K562 (cell line): Measurements from ENCODE around the gene SRCIN1. TPM values are rescaled to one million over a fixed set of nuclear protein-coding genes. Genes with fewer than 3 reads are reported as not detected.

Experiments
- ATAC-seq: fragments of 200-7000 bp; cut with Tn5 transposase; 3 replicates; pipeline ENCODE4 v1.9.1; 2020; ENCODE audit warnings: moderate library complexity
- BruUV-seq: library from RNA; stranded (reverse); fragments of 400-500 nt; replicated peaks from 2 replicates; lab custom pipeline; 2021; lab: Mats Ljungman, UMichigan
- CTCF ChIA-PET: fragments of 300-600 bp; formaldehyde crosslinking; extraction: SDS; loops from one replicate; lab custom pipeline; 2021; ENCODE audit warnings: low intra/inter-chr PET ratio; lab: Yijun Ruan, JAX
- POLR2A ChIA-PET: fragments of 300-600, 350-650 bp; sonication (Branson Sonifier 250); formaldehyde crosslinking; extraction: SDS; loops from one replicate; lab custom pipeline; 2021; ENCODE audit warnings: antibody characterized with exemption, inconsistent platforms; lab: Yijun Ruan, JAX
- DNase-seq, 4 experiments: peaks; one replicate each; pipeline versions ENCODE4 v3.0.0 to v3.0.0-alpha.2; 2011 to 2018; ENCODE audit warnings: low spot score in 3 of 4, mixed read lengths in 3 of 4; ENCODE audit errors: extremely low read depth in 1 of 4
- FAIRE-seq: peaks from 2 replicates; lab custom pipeline; 2011; peaks lifted over from hg19 to GRCh38; lab: Jason Lieb, UNC
- H2AFZ ChIP-seq: 2 replicates; pipeline ENCODE4 v1.6.0; 2011; ENCODE audit warnings: low read depth, low read length, control low read depth, inconsistent platforms
- H3K27ac ChIP-seq: fragments of 200-600 bp; 3 replicates; pipeline ENCODE4 v1.8.0; 2011; ENCODE audit warnings: low read depth, mild to moderate bottlenecking, control low read depth, inconsistent platforms, low read length, moderate library complexity, mixed read lengths; ENCODE audit errors: extremely low read depth
- H3K27me3 ChIP-seq, 2 experiments: fragments of 300-600 bp in 1 of 2; 2 replicates in 1 of 2; 3 replicates in 1 of 2; pipeline versions ENCODE4 v1.6.0 to v1.8.0; 2011; ENCODE audit warnings: inconsistent platforms in 2 of 2, low read length in 2 of 2, mild to moderate bottlenecking in 1 of 2, mixed read lengths in 1 of 2, moderate library complexity in 1 of 2; ENCODE audit not compliant: control insufficient read depth in 2 of 2, insufficient read depth in 2 of 2
- H3K36me3 ChIP-seq: fragments of 300-600 bp; 3 replicates; pipeline ENCODE4 v1.8.0; 2011; ENCODE audit warnings: mild to moderate bottlenecking, low read length, inconsistent platforms; ENCODE audit not compliant: control insufficient read depth, insufficient read depth
- H3K4me1 ChIP-seq, 2 experiments: fragments of 200-600 bp in 1 of 2; replicated peaks in 1 of 2; 2 replicates in 1 of 2; 3 replicates in 1 of 2; pipeline versions ENCODE4 v1.5.1 to v1.8.0; 2011; ENCODE audit warnings: inconsistent platforms in 2 of 2, low read length in 2 of 2, mild to moderate bottlenecking in 1 of 2, mixed read lengths in 1 of 2, moderate library complexity in 1 of 2; ENCODE audit not compliant: control insufficient read depth in 2 of 2, insufficient read depth in 2 of 2
- H3K4me2 ChIP-seq: 2 replicates; pipeline ENCODE4 v1.6.1; 2011; ENCODE audit warnings: low read length, control low read depth, inconsistent platforms, mixed read lengths; ENCODE audit not compliant: insufficient read depth
- H3K4me3 ChIP-seq: fragments of 200-600 bp; sonication (generic), shearing (Covaris generic); 2 replicates; pipeline ENCODE4 v1.5.1; 2016; ENCODE audit warnings: control low read depth, inconsistent platforms
- H3K79me2 ChIP-seq: fragments of 200-600 bp; 3 replicates; pipeline ENCODE4 v1.8.0; 2011; ENCODE audit warnings: low read length, inconsistent platforms; ENCODE audit not compliant: control insufficient read depth, insufficient read depth
- H3K9ac ChIP-seq, 2 experiments: 2 replicates each; pipeline versions ENCODE4 v1.6.0 to v1.6.1; 2011; ENCODE audit warnings: low read depth in 2 of 2, low read length in 2 of 2, control low read depth in 1 of 2, inconsistent platforms in 1 of 2, mild to moderate bottlenecking in 1 of 2, mixed read lengths in 1 of 2; ENCODE audit not compliant: insufficient read depth in 1 of 2
- H3K9me1 ChIP-seq: one replicate; pipeline ENCODE4 v1.6.0; 2011; ENCODE audit warnings: inconsistent platforms, mild to moderate bottlenecking, low read length, moderate library complexity; ENCODE audit not compliant: control insufficient read depth, insufficient read depth
- H3K9me3 ChIP-seq: replicated peaks from 2 replicates; pipeline ENCODE4 v1.5.1; 2011; ENCODE audit warnings: low read depth, low read length, inconsistent platforms; ENCODE audit not compliant: control insufficient read depth, insufficient read depth
- H4K20me1 ChIP-seq: replicated peaks from 2 replicates; pipeline ENCODE4 v1.6.1; 2011; ENCODE audit warnings: low read length, inconsistent platforms, mixed read lengths; ENCODE audit not compliant: control insufficient read depth, insufficient read depth
- JUN ChIP-seq, 2 experiments: sonication (generic) in 1 of 2; formaldehyde crosslinking in 1 of 2; IDR thresholded peaks; 2 replicates each; pipeline versions ENCODE4 v1.6.1 to v1.8.0; 2012 to 2022; ENCODE audit warnings: borderline replicate concordance in 2 of 2, mild to moderate bottlenecking in 2 of 2, improper control_type of control experiment in 1 of 2, low read depth in 1 of 2, low read length in 1 of 2, missing genetic modification reagents in 1 of 2
- NRF1 ChIP-seq, 2 experiments: fragments of 450-650 bp; IDR thresholded peaks in 1 of 2; conservative IDR thresholded peaks in 1 of 2; 2 replicates each; pipeline ENCODE4 v1.6.1; 2014; ENCODE audit warnings: mild to moderate bottlenecking in 2 of 2
- SMARCC2 ChIP-seq: fragments of 450-650 bp; IDR thresholded peaks from 2 replicates; pipeline ENCODE4 v1.6.1; 2017; ENCODE audit warnings: antibody characterized with exemption, moderate library complexity, mild to moderate bottlenecking, low read depth
- SPI1 ChIP-seq: IDR thresholded peaks from 2 replicates; pipeline ENCODE4 v1.6.1; 2011; ENCODE audit warnings: low read depth, low read length, control low read depth, borderline replicate concordance
- U2AF2 ChIP-seq: fragments of 200-400 bp; formaldehyde crosslinking; optimal IDR thresholded peaks from 2 replicates; pipeline ENCODE3; 2017; ENCODE audit warnings: low read depth, mild to moderate bottlenecking, low read length
- ZFP91 ChIP-seq: sonication (generic); formaldehyde crosslinking; IDR thresholded peaks from 2 replicates; pipeline ENCODE4 v1.8.0; 2022; ENCODE audit warnings: mild to moderate bottlenecking, missing genetic modification reagents
- ZNF77 ChIP-seq: fragments of 250-450 bp; sonication (Bioruptor Pico); IDR thresholded peaks from 2 replicates; pipeline ENCODE4 v1.5.0; 2020
- WGBS: fragments of 100-300 bp; shearing (Covaris generic); methylation state at CpG from one replicate; pipeline ENCODE4 v1.1.6; 2016; ENCODE audit warnings: low coverage, mixed read lengths; ENCODE audit not compliant: insufficient coverage; ENCODE audit errors: missing lambda C conversion rate; 5-methylcytosine and 5-hydroxymethylcytosine counted together
- in situ Hi-C: fragments of 300-500 bp; cut with MboI; formaldehyde crosslinking; loops from 4 replicates; pipeline ENCODE4 v1.15.0; 2018; ENCODE audit warnings: inconsistent platforms, mixed read lengths
- intact Hi-C: fragments of 100-400 bp; cut with micrococcal nuclease; formaldehyde crosslinking; loops from 2 replicates; pipeline ENCODE4 v1.14.2; 2022
- polyA plus RNA-seq, 8 experiments: library from polyadenylated mRNA; depleted of rRNA in 4 of 8; stranded (reverse) in 5 of 8; unstranded in 3 of 8; fragments of >200 nt; fragmentation: Nextera tagmentation in 2 of 8; fragmentation: Illumina TruSeq in 1 of 8; extraction: Ambion mirVana in 2 of 8; extraction: Trizol in 1 of 8; gene quantifications; 2 replicates each; pipeline versions ENCODE4 v1.2.1 to v1.2.3, GENCODE V29; 2011 to 2014; ENCODE audit warnings: inconsistent platforms in 1 of 8, missing spikeins in 1 of 8
- total RNA-seq, 7 experiments: library from RNA; depleted of rRNA in 6 of 7; stranded (reverse); fragments of >200 nt in 6 of 7; fragmentation: Illumina TruSeq in 2 of 7; extraction: Trizol in 2 of 7; gene quantifications; 2 replicates each; pipeline versions ENCODE4 v1.2.1 to v1.2.3, GENCODE V29; 2011 to 2021; ENCODE audit warnings: low replicate concordance in 1 of 7

Gene SRCIN1
- total and polyA plus RNA-seq, 9 of the 15 experiments (the other 6 are each of a cell fraction or from before 2014, with no cell fraction given) = 0.09 to 0.33 (median 0.13) TPM; not detected in 6

- TF ChIP-seq ZFP91 (CRISPR knock-in tag) (no peak), SMARCC2 (no peak), JUN (IDR thresholded peaks at IDR 0.05; ENCODE audit: borderline replicate concordance, low read depth, low read length) (no peak), JUN (CRISPR knock-in tag; IDR thresholded peaks at IDR 0.05; ENCODE audit: borderline replicate concordance) (no peak), U2AF2 (no peak), NRF1 (conservative IDR thresholded peaks at IDR 0.05 in 1 of 2, IDR thresholded peaks at IDR 0.05 in 1 of 2) (no peak)
- TF ChIP-seq, all 486 proteins: peak for 0
Measured at GRCh38 chr17:38557396-38557795, 48.4 kb downstream of the SRCIN1 start (continued).

GRCh38 chr17:38556239-38556638, 49.5 kb downstream of the SRCIN1 start:
- no peak for FAIRE-seq
- no peaks in the 10 kb centered on the region for H3K9me3 ChIP-seq
- no peaks in the 10 kb centered on the region for H3K9me1 ChIP-seq
- ATAC-seq = no peak
- CTCF ChIA-PET = no interaction called here
- in situ Hi-C loops (loop anchor here (5.0 kb wide), 1 partner anchor 106 kb away; no protein-coding TSS in a partner anchor), intact Hi-C loops (loop anchor here (5.0 kb wide), 1 partner anchor 46 kb away; no protein-coding TSS in a partner anchor)
- 31% methylated on average over 6 of the region's 6 CpGs for WGBS
- TF ChIP-seq ZNF77 (CRISPR knock-in tag) (no peak), SPI1 (peak; percentile 97)
- H3K36me3 ChIP-seq = no peaks in the 10 kb centered on the region
- peaks cover 27% of the 10 kb centered on the region for H4K20me1 ChIP-seq
- H3K4me3 ChIP-seq = no peak overlapping the region
- H3K79me2 ChIP-seq = no peaks in the 10 kb centered on the region
- peaks cover 12 to 41% of the 10 kb centered on the region in 2 experiments; a peak in 4 of 5 replicates for H3K27me3 ChIP-seq
- H3K4me2 ChIP-seq = no peak overlapping the region
- H3K27ac ChIP-seq = no peak overlapping the region
- no peak overlapping the region for H2AFZ ChIP-seq
- BruUV-seq = no TSS peak
- POLR2A ChIA-PET = no interaction called here
- no peak for DNase-seq
- no peak overlapping the region; a peak in 1 of 4 replicates for H3K9ac ChIP-seq
- peaks cover 19 to 38% of the 10 kb centered on the region in 2 experiments for H3K4me1 ChIP-seq
